Measurements from ENCODE around the gene LIMCH1.

The LIMCH1 gene

GRCh38 chr4:41571422-41571821, 33.5 kb downstream of the LIMCH1 start:
- DNase-seq (ENCODE audit: low spot score), result no peak

GRCh38 chr4:41572516-41572915, 34.6 kb downstream of the LIMCH1 start:
- DNase-seq (ENCODE audit: low spot score), result no peak

GRCh38 chr4:41572956-41573355, 35.0 kb downstream of the LIMCH1 start:
- DNase-seq (ENCODE audit: low spot score), result no peak

GRCh38 chr4:41573502-41574001, 35.6 kb downstream of the LIMCH1 start:
- no peak for DNase-seq (ENCODE audit: low spot score)

- no peak for DNase-seq (ENCODE audit: low spot score)
These were observed 37.2 kb downstream of the LIMCH1 start for GRCh38 chr4:41575207-41575606.

GRCh38 chr4:41575665-41576064, 37.7 kb downstream of the LIMCH1 start:
- no peak for DNase-seq (ENCODE audit: low spot score)

GRCh38 chr4:41579043-41579442, 41.1 kb downstream of the LIMCH1 start:
- DNase-seq (ENCODE audit: low spot score), result no peak

GRCh38 chr4:41579526-41579925, 41.6 kb downstream of the LIMCH1 start:
- no peak for DNase-seq (ENCODE audit: low spot score)

GRCh38 chr4:41580007-41580406, 42.0 kb downstream of the LIMCH1 start:
- DNase-seq (ENCODE audit: low spot score), result no peak

- no peak for DNase-seq (ENCODE audit: low spot score)
These were observed 48.8 kb downstream of the LIMCH1 start for GRCh38 chr4:41586675-41587225.

- no peak for DNase-seq (ENCODE audit: low spot score)
These were observed 49.3 kb downstream of the LIMCH1 start for GRCh38 chr4:41587286-41587685.

- no peak for DNase-seq (ENCODE audit: low spot score)
These were observed 52.6 kb downstream of the LIMCH1 start for GRCh38 chr4:41590591-41590990.

GRCh38 chr4:41594432-41594831, 56.5 kb downstream of the LIMCH1 start:
- no peak for DNase-seq (ENCODE audit: low spot score)

GRCh38 chr4:41597494-41597893, 59.5 kb downstream of the LIMCH1 start:
- no peak for DNase-seq (ENCODE audit: low spot score)

- DNase-seq (ENCODE audit: low spot score), result no peak
These were observed 60.6 kb downstream of the LIMCH1 start for GRCh38 chr4:41598580-41598979.

GRCh38 chr4:41599192-41599786, 61.3 kb downstream of the LIMCH1 start:
- DNase-seq (ENCODE audit: low spot score), result no peak

GRCh38 chr4:41600243-41600912, 62.4 kb downstream of the LIMCH1 start:
- DNase-seq (ENCODE audit: low spot score), result no peak

- DNase-seq (ENCODE audit: low spot score), result no peak
These were observed 63.1 kb downstream of the LIMCH1 start for GRCh38 chr4:41601025-41601424.

GRCh38 chr4:41602113-41602512, 64.2 kb downstream of the LIMCH1 start:
- no peak for DNase-seq (ENCODE audit: low spot score)

- DNase-seq (ENCODE audit: low spot score), result no peak
These were observed 65.0 kb downstream of the LIMCH1 start for GRCh38 chr4:41602886-41603498.

- no peak for DNase-seq (ENCODE audit: low spot score)
These were observed 71.9 kb downstream of the LIMCH1 start for GRCh38 chr4:41609851-41610250.

GRCh38 chr4:41610474-41610873, 72.5 kb downstream of the LIMCH1 start:
- DNase-seq (ENCODE audit: low spot score), result no peak

Data from activated CD4-positive, alpha-beta T cell treated with anti-CD3 and anti-CD28 coated beads, Interleukin-2, Interleukin-4, amounts not matched to agents 100 ng/mL and 50 ng/mL, durations not matched to agents 16 hours and 8 hours (primary cell).